Neural crest cell (in vitro differentiated cells): Measurements from ENCODE around the gene SOX10. TPM values are rescaled to one million over a fixed set of nuclear protein-coding genes. Genes with fewer than 3 reads are reported as not detected.
A peak's percentile ranks its signal among the peaks of the same experiment; 100 is the strongest.

Experiments used
- DNase-seq: peaks from one replicate; pipeline ENCODE4 v3.0.0; 2021; ENCODE audit warnings: low read depth, mixed read lengths, low spot score
- H3K27ac Mint-ChIP-seq: one replicate; pipeline ENCODE4 v1.8.0; 2021; ENCODE audit warnings: mild to moderate bottlenecking, mixed read lengths; ENCODE audit not compliant: unreplicated experiment
- H3K27me3 Mint-ChIP-seq: 2 replicates; pipeline ENCODE4 v1.8.0; 2021; ENCODE audit warnings: low read depth, mild to moderate bottlenecking, mixed read lengths
- H3K36me3 Mint-ChIP-seq: 2 replicates; pipeline ENCODE4 v1.8.0; 2021; ENCODE audit warnings: low read depth, mild to moderate bottlenecking, mixed read lengths
- H3K4me1 Mint-ChIP-seq: 2 replicates; pipeline ENCODE4 v1.8.0; 2021; ENCODE audit warnings: mixed read lengths
- H3K4me3 Mint-ChIP-seq: one replicate; pipeline ENCODE4 v1.8.0; 2021; ENCODE audit warnings: mild to moderate bottlenecking, mixed read lengths
- H3K9me3 Mint-ChIP-seq: 2 replicates; pipeline ENCODE4 v1.8.0; 2021; ENCODE audit warnings: mixed read lengths
- CTCF ChIP-seq: fragments of 200-600 bp; sonication (generic); conservative IDR thresholded peaks from 2 replicates; pipeline ENCODE4 v1.5.0; 2021; ENCODE audit warnings: antibody characterized with exemption, mild to moderate bottlenecking
- total RNA-seq: library from RNA; stranded (reverse); gene quantifications from 2 replicates; pipeline ENCODE4 v1.2.1, GENCODE V29; 2021

The SOX10 gene
- total RNA-seq, 1 donor from 2014 or later = 279 TPM

GRCh38 chr22:37967637-37968451, 16.5 kb downstream of the SOX10 start:
- no peak for DNase-seq
- Mint-ChIP-seq H3K27me3 (peaks cover 56% of the 10 kb centered on the region), H3K4me3 (peak overlapping the region; percentile 92), H3K27ac (peak overlapping the region; percentile 95), H3K36me3 (peaks cover 38% of the 10 kb centered on the region), H3K4me1 (peaks cover 64% of the 10 kb centered on the region), H3K9me3 (no peaks in the 10 kb centered on the region)
- no peak for TF ChIP-seq CTCF

- Mint-ChIP-seq H3K27ac (peak overlapping the region; percentile 95), H3K9me3 (no peaks in the 10 kb centered on the region), H3K27me3 (peaks cover 51% of the 10 kb centered on the region), H3K4me3 (peak overlapping the region; percentile 92), H3K36me3 (peaks cover 38% of the 10 kb centered on the region), H3K4me1 (peaks cover 60% of the 10 kb centered on the region)
- DNase-seq = no peak
- TF ChIP-seq CTCF = no peak
These were observed 17.2 kb downstream of the SOX10 start for GRCh38 chr22:37967147-37967546.

- Mint-ChIP-seq H3K9me3 (no peaks in the 10 kb centered on the region), H3K27me3 (peaks cover 42% of the 10 kb centered on the region), H3K4me1 (peaks cover 50% of the 10 kb centered on the region), H3K36me3 (peaks cover 37% of the 10 kb centered on the region), H3K4me3 (peak overlapping the region; percentile 92), H3K27ac (no peak overlapping the region)
- TF ChIP-seq CTCF = no peak
- no peak for DNase-seq
These were observed 18.3 kb downstream of the SOX10 start for GRCh38 chr22:37965940-37966664.

- Mint-ChIP-seq H3K9me3 (no peaks in the 10 kb centered on the region), H3K27me3 (peaks cover 4% of the 10 kb centered on the region), H3K4me1 (peaks cover 17% of the 10 kb centered on the region), H3K27ac (no peak overlapping the region), H3K36me3 (peaks cover 37% of the 10 kb centered on the region), H3K4me3 (no peak overlapping the region)
- DNase-seq = no peak
- TF ChIP-seq CTCF = no peak
These were observed 23.3 kb downstream of the SOX10 start for GRCh38 chr22:37961062-37961461.

- DNase-seq = no peak
- no peak overlapping the region for H3K27ac Mint-ChIP-seq
- no peaks in the 10 kb centered on the region for H3K27me3 Mint-ChIP-seq
- H3K4me1 Mint-ChIP-seq = peaks cover 16% of the 10 kb centered on the region
- H3K9me3 Mint-ChIP-seq = no peaks in the 10 kb centered on the region
- TF ChIP-seq CTCF = no peak
- H3K4me3 Mint-ChIP-seq = peak overlapping the region; percentile 33
- H3K36me3 Mint-ChIP-seq = peaks cover 31% of the 10 kb centered on the region
These were observed 25.0 kb downstream of the SOX10 start for GRCh38 chr22:37959231-37959825.
